GM23338 (cell line): ENCODE results near the gene PEAR1. TPM values are rescaled to one million over a fixed set of nuclear protein-coding genes. Genes with fewer than 3 reads are reported as not detected.

ENCODE experiments used
- ATAC-seq: fragments of 200-7000 bp; cut with Tn5 transposase; 3 replicates; pipeline ENCODE4 v1.9.1; 2020
- DNase-seq: peaks from one replicate; pipeline ENCODE4 v3.0.0-alpha.2; 2015; ENCODE audit warnings: low spot score
- H2AFZ ChIP-seq: fragments of 200-600 bp; sonication (generic); 2 replicates; pipeline ENCODE4 v1.8.0; 2016; ENCODE audit warnings: antibody characterized with exemption, mild to moderate bottlenecking, moderate library complexity
- H3F3A ChIP-seq: fragments of 200-600 bp; sonication (generic); replicated peaks from 2 replicates; pipeline ENCODE4 v1.8.0; 2017; ENCODE audit warnings: antibody characterized with exemption, mixed run types, low read depth
- H3K27ac ChIP-seq: fragments of 200-600 bp; sonication (generic); 2 replicates; pipeline ENCODE4 v1.6.1; 2016; ENCODE audit warnings: low read depth
- H3K27me3 ChIP-seq: fragments of 200-600 bp; sonication (generic); 2 replicates; pipeline ENCODE4 v1.8.0; 2016; ENCODE audit warnings: mild to moderate bottlenecking, mixed run types, moderate library complexity; ENCODE audit not compliant: insufficient read depth
- H3K36me3 ChIP-seq: fragments of 200-600 bp; sonication (generic); 2 replicates; pipeline ENCODE4 v1.8.0; 2016; ENCODE audit warnings: mild to moderate bottlenecking; ENCODE audit not compliant: insufficient read depth
- H3K4me1 ChIP-seq: fragments of 200-600 bp; sonication (generic); 2 replicates; pipeline ENCODE4 v1.8.0; 2016; ENCODE audit warnings: mild to moderate bottlenecking, moderate library complexity; ENCODE audit not compliant: insufficient read depth
- H3K4me2 ChIP-seq: fragments of 200-600 bp; sonication (generic); 2 replicates; pipeline ENCODE4 v1.7.1; 2017; ENCODE audit warnings: mixed run types
- H3K4me3 ChIP-seq: fragments of 200-600 bp; sonication (generic); 2 replicates; pipeline ENCODE4 v1.6.1; 2016; ENCODE audit warnings: mixed run types
- H3K79me2 ChIP-seq: fragments of 200-600 bp; sonication (generic); replicated peaks from 2 replicates; pipeline ENCODE4 v1.8.0; 2017; ENCODE audit warnings: mild to moderate bottlenecking; ENCODE audit not compliant: insufficient read depth
- H3K9me2 ChIP-seq: fragments of 200-600 bp; sonication (generic); 2 replicates; pipeline ENCODE4 v1.8.0; 2017; ENCODE audit not compliant: insufficient read depth
- H4K20me1 ChIP-seq: fragments of 200-600 bp; sonication (generic); replicated peaks from 2 replicates; pipeline ENCODE4 v1.8.0; 2017; ENCODE audit warnings: mild to moderate bottlenecking; ENCODE audit not compliant: insufficient read depth
- H3K27ac Mint-ChIP-seq: 2 replicates; pipeline ENCODE4 v1.8.0; 2020; ENCODE audit warnings: inconsistent platforms, mild to moderate bottlenecking, moderate library complexity, mixed read lengths
- H3K27me3 Mint-ChIP-seq: 3 replicates; pipeline ENCODE4 v1.8.0; 2022; ENCODE audit warnings: low read depth, mild to moderate bottlenecking, moderate library complexity, mixed read lengths, inconsistent platforms; ENCODE audit not compliant: insufficient read depth, poor library complexity
- H3K36me3 Mint-ChIP-seq: 3 replicates; pipeline ENCODE4 v1.8.0; 2021; ENCODE audit warnings: low read depth, mild to moderate bottlenecking, inconsistent platforms, moderate library complexity, mixed read lengths
- H3K4me1 Mint-ChIP-seq: 3 replicates; pipeline ENCODE4 v1.8.0; 2020; ENCODE audit warnings: mild to moderate bottlenecking, inconsistent platforms, mixed read lengths
- H3K4me3 Mint-ChIP-seq: 3 replicates; pipeline ENCODE4 v1.8.0; 2021; ENCODE audit warnings: moderate library complexity, mild to moderate bottlenecking, inconsistent platforms, mixed read lengths
- H3K9me3 Mint-ChIP-seq: 3 replicates; pipeline ENCODE4 v1.8.0; 2020; ENCODE audit warnings: moderate library complexity, mild to moderate bottlenecking, inconsistent platforms, mixed read lengths
- CREB1 ChIP-seq: fragments of 250-450 bp; sonication (Bioruptor Pico); IDR thresholded peaks from 2 replicates; pipeline ENCODE4 v1.5.0; 2020; ENCODE audit warnings: low read depth, mild to moderate bottlenecking, moderate library complexity
- EZH2 ChIP-seq: fragments of 200-600 bp; sonication (generic); IDR thresholded peaks from one replicate; pipeline ENCODE4 v1.8.0; 2017; ENCODE audit warnings: antibody characterized with exemption, mild to moderate bottlenecking, low read depth; ENCODE audit not compliant: unreplicated experiment
- EZH2phosphoT487 ChIP-seq: fragments of 200-600 bp; sonication (generic); IDR thresholded peaks from one replicate; pipeline ENCODE4 v1.8.1; 2018; ENCODE audit warnings: antibody characterized with exemption; ENCODE audit not compliant: unreplicated experiment
- JUNB ChIP-seq: IDR thresholded peaks from one replicate; pipeline ENCODE4 v1.6.1; 2016; ENCODE audit warnings: antibody characterized with exemption; ENCODE audit not compliant: unreplicated experiment
- NANOG ChIP-seq: IDR thresholded peaks from 2 replicates; pipeline ENCODE4 v1.6.1; 2016; ENCODE audit warnings: antibody characterized with exemption, borderline replicate concordance
- polyA plus RNA-seq: library from polyadenylated mRNA; unstranded; fragments of >200 nt; fragmentation: Nextera tagmentation; extraction: Ambion mirVana; gene quantifications from 2 replicates; pipeline ENCODE4 v1.2.1, GENCODE V29; 2016
- total RNA-seq: library from RNA; depleted of rRNA; stranded (reverse); fragments of >200 nt; shearing (Covaris generic); gene quantifications from 2 replicates; pipeline ENCODE4 v1.2.3, GENCODE V29; 2014
- TF ChIP-seq, protein P1 (sequence below): fragments of 250-450 bp; sonication (Bioruptor Pico); IDR thresholded peaks from 2 replicates; pipeline ENCODE4 v1.5.0; 2020; ENCODE audit warnings: mild to moderate bottlenecking, moderate library complexity
- TF ChIP-seq, protein P2 (sequence below): IDR thresholded peaks from one replicate; pipeline ENCODE4 v1.6.1; 2018; ENCODE audit warnings: antibody characterized with exemption; ENCODE audit not compliant: unreplicated experiment

PEAR1 gene
- total and polyA plus RNA-seq, 2 experiments from 2014 or later, result 0.28 to 0.47 TPM

DNA sequence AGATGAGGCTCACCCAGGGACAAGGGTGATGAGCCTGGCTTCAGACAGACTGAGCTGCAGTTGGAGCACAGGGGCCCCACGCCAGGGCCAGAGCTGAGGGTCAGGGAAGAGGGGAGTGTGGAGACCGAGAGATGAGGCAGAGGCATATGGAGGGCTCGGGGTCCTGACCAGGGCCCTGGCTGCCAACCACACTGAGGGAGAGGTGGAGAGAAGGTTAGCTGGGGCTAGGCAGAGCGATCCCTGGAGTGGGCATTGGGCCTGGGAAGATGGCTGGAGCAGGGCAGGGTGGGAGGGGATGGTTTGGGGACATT lies 8.0 kb downstream of the PEAR1 start:
- Histone ChIP-seq H3K27me3 (no peaks in the 10 kb centered on the region), H3K9me2 (no peaks in the 10 kb centered on the region), H4K20me1 (no peaks in the 10 kb centered on the region; the same call in 1 of the 2 replicates), H3K27ac (no peak overlapping the region), H3F3A (no peaks in the 10 kb centered on the region), H3K4me2 (no peak overlapping the region), H3K4me1 (0 out of 2 replicates have a peak, but pooled peaks cover 3% of the 10 kb centered on the region), H2AFZ (no peak overlapping the region), H3K4me3 (no peak overlapping the region), H3K36me3 (no peaks in the 10 kb centered on the region), H3K79me2 (no peaks in the 10 kb centered on the region)
- ATAC-seq, result no peak
- Mint-ChIP-seq H3K4me3 (no peak overlapping the region), H3K27ac (no peak overlapping the region), H3K4me1 (peaks cover 24% of the 10 kb centered on the region), H3K9me3 (no peaks in the 10 kb centered on the region), H3K27me3 (peaks cover 17% of the 10 kb centered on the region), H3K36me3 (no peaks in the 10 kb centered on the region)
- TF ChIP-seq, protein P1, sequence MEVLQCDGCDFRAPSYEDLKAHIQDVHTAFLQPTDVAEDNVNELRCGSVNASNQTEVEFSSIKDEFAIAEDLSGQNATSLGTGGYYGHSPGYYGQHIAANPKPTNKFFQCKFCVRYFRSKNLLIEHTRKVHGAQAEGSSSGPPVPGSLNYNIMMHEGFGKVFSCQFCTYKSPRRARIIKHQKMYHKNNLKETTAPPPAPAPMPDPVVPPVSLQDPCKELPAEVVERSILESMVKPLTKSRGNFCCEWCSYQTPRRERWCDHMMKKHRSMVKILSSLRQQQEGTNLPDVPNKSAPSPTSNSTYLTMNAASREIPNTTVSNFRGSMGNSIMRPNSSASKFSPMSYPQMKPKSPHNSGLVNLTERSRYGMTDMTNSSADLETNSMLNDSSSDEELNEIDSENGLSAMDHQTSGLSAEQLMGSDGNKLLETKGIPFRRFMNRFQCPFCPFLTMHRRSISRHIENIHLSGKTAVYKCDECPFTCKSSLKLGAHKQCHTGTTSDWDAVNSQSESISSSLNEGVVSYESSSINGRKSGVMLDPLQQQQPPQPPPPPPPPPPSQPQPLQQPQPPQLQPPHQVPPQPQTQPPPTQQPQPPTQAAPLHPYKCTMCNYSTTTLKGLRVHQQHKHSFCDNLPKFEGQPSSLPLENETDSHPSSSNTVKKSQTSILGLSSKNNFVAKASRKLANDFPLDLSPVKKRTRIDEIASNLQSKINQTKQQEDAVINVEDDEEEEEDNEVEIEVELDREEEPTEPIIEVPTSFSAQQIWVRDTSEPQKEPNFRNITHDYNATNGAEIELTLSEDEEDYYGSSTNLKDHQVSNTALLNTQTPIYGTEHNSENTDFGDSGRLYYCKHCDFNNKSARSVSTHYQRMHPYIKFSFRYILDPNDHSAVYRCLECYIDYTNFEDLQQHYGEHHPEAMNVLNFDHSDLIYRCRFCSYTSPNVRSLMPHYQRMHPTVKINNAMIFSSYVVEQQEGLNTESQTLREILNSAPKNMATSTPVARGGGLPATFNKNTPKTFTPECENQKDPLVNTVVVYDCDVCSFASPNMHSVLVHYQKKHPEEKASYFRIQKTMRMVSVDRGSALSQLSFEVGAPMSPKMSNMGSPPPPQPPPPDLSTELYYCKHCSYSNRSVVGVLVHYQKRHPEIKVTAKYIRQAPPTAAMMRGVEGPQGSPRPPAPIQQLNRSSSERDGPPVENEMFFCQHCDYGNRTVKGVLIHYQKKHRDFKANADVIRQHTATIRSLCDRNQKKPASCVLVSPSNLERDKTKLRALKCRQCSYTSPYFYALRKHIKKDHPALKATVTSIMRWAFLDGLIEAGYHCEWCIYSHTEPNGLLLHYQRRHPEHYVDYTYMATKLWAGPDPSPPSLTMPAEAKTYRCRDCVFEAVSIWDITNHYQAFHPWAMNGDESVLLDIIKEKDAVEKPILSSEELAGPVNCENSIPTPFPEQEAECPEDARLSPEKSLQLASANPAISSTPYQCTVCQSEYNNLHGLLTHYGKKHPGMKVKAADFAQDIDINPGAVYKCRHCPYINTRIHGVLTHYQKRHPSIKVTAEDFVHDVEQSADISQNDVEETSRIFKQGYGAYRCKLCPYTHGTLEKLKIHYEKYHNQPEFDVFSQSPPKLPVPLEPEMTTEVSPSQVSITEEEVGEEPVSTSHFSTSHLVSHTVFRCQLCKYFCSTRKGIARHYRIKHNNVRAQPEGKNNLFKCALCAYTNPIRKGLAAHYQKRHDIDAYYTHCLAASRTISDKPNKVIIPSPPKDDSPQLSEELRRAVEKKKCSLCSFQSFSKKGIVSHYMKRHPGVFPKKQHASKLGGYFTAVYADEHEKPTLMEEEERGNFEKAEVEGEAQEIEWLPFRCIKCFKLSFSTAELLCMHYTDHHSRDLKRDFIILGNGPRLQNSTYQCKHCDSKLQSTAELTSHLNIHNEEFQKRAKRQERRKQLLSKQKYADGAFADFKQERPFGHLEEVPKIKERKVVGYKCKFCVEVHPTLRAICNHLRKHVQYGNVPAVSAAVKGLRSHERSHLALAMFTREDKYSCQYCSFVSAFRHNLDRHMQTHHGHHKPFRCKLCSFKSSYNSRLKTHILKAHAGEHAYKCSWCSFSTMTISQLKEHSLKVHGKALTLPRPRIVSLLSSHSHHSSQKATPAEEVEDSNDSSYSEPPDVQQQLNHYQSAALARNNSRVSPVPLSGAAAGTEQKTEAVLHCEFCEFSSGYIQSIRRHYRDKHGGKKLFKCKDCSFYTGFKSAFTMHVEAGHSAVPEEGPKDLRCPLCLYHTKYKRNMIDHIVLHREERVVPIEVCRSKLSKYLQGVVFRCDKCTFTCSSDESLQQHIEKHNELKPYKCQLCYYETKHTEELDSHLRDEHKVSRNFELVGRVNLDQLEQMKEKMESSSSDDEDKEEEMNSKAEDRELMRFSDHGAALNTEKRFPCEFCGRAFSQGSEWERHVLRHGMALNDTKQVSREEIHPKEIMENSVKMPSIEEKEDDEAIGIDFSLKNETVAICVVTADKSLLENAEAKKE (CRISPR knock-in tag), result no peak
- TF ChIP-seq, protein P2, sequence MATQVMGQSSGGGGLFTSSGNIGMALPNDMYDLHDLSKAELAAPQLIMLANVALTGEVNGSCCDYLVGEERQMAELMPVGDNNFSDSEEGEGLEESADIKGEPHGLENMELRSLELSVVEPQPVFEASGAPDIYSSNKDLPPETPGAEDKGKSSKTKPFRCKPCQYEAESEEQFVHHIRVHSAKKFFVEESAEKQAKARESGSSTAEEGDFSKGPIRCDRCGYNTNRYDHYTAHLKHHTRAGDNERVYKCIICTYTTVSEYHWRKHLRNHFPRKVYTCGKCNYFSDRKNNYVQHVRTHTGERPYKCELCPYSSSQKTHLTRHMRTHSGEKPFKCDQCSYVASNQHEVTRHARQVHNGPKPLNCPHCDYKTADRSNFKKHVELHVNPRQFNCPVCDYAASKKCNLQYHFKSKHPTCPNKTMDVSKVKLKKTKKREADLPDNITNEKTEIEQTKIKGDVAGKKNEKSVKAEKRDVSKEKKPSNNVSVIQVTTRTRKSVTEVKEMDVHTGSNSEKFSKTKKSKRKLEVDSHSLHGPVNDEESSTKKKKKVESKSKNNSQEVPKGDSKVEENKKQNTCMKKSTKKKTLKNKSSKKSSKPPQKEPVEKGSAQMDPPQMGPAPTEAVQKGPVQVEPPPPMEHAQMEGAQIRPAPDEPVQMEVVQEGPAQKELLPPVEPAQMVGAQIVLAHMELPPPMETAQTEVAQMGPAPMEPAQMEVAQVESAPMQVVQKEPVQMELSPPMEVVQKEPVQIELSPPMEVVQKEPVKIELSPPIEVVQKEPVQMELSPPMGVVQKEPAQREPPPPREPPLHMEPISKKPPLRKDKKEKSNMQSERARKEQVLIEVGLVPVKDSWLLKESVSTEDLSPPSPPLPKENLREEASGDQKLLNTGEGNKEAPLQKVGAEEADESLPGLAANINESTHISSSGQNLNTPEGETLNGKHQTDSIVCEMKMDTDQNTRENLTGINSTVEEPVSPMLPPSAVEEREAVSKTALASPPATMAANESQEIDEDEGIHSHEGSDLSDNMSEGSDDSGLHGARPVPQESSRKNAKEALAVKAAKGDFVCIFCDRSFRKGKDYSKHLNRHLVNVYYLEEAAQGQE, result no peak
- TF ChIP-seq JUNB, result no peak
- no peak for TF ChIP-seq EZH2phosphoT487
- no peak for TF ChIP-seq NANOG
- TF ChIP-seq EZH2, result no peak
- TF ChIP-seq CREB1 (CRISPR knock-in tag), result no peak
- no peak for DNase-seq
